HG02798 (cell line): ENCODE results near the gene KCNK15.
"Not testable (repeated sequence)": the region's sequence is repeated elsewhere in the genome, so short reads cannot be mapped to it uniquely, and the experiment has no call there.

ENCODE experiments used
- ATAC-seq: cut with Tn5 transposase; IDR thresholded peaks from one replicate; pipeline ENCODE4 v1.9.1; 2021; ENCODE audit warnings: mild to moderate bottlenecking; ENCODE audit not compliant: unreplicated experiment, poor library complexity

KCNK15 gene

GRCh38 chr20:44745598-44746366, at the start of gene KCNK15:
TSS of gene KCNK15 (plus strand) at chr20:44745865. CDS start at chr20:44745911, 46 bp downstream.
- no peak for ATAC-seq

GRCh38 chr20:44696315-44696714, 49.4 kb upstream of the KCNK15 start:
- ATAC-seq: no peak

GRCh38 chr20:44697041-44697440, 48.6 kb upstream of the KCNK15 start:
- ATAC-seq: not testable (repeated sequence)

- no peak for ATAC-seq
Observed at GRCh38 chr20:44698351-44698750, 47.3 kb upstream of the KCNK15 start.

GRCh38 chr20:44700306-44700705, 45.4 kb upstream of the KCNK15 start:
- no peak for ATAC-seq

- no peak for ATAC-seq
Observed at GRCh38 chr20:44701118-44701857, 44.4 kb upstream of the KCNK15 start.

GRCh38 chr20:44701858-44702256, 43.8 kb upstream of the KCNK15 start:
- no peak for ATAC-seq

- ATAC-seq: no peak
Observed at GRCh38 chr20:44702776-44703175, 42.9 kb upstream of the KCNK15 start.

GRCh38 chr20:44703183-44703925, 42.3 kb upstream of the KCNK15 start:
- no peak for ATAC-seq

GRCh38 chr20:44703956-44704488, 41.6 kb upstream of the KCNK15 start:
- no peak for ATAC-seq

- ATAC-seq: no peak
Observed at GRCh38 chr20:44704551-44704971, 41.1 kb upstream of the KCNK15 start.

- no peak for ATAC-seq
Observed at GRCh38 chr20:44705364-44706094, 40.1 kb upstream of the KCNK15 start.

GRCh38 chr20:44706301-44707017, 39.2 kb upstream of the KCNK15 start:
- ATAC-seq: no peak

GRCh38 chr20:44707018-44707579, 38.6 kb upstream of the KCNK15 start:
- ATAC-seq: no peak

GRCh38 chr20:44709380-44709779, 36.3 kb upstream of the KCNK15 start:
- no peak for ATAC-seq

GRCh38 chr20:44709797-44710196, 35.9 kb upstream of the KCNK15 start:
- no peak for ATAC-seq

- ATAC-seq: no peak
Observed at GRCh38 chr20:44711237-44711636, 34.4 kb upstream of the KCNK15 start.

- ATAC-seq: no peak
Observed at GRCh38 chr20:44714102-44714700, 31.5 kb upstream of the KCNK15 start.
